ENCODE data around the gene BRSK2. TPM values are rescaled to one million over a fixed set of nuclear protein-coding genes. Genes with fewer than 3 reads are reported as not detected.

The BRSK2 gene
- total RNA-seq, 1 donor from 2014 or later = 13.8 TPM

GRCh38 chr11:1459764-1460395 lies 70.1 kb downstream of the BRSK2 start:
- TF ChIP-seq, protein P1, sequence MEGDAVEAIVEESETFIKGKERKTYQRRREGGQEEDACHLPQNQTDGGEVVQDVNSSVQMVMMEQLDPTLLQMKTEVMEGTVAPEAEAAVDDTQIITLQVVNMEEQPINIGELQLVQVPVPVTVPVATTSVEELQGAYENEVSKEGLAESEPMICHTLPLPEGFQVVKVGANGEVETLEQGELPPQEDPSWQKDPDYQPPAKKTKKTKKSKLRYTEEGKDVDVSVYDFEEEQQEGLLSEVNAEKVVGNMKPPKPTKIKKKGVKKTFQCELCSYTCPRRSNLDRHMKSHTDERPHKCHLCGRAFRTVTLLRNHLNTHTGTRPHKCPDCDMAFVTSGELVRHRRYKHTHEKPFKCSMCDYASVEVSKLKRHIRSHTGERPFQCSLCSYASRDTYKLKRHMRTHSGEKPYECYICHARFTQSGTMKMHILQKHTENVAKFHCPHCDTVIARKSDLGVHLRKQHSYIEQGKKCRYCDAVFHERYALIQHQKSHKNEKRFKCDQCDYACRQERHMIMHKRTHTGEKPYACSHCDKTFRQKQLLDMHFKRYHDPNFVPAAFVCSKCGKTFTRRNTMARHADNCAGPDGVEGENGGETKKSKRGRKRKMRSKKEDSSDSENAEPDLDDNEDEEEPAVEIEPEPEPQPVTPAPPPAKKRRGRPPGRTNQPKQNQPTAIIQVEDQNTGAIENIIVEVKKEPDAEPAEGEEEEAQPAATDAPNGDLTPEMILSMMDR (conservative IDR thresholded peaks at IDR 0.05) = no peak
- DNase-seq (ENCODE audit: extremely low spot score, unreplicated experiment) = no peak
- Mint-ChIP-seq H3K9me3 (no peaks in the 10 kb centered on the region), H3K4me1 (ENCODE audit: unreplicated experiment) (no peaks in the 10 kb centered on the region), H3K36me3 (no peaks in the 10 kb centered on the region), H3K4me3 (no peak overlapping the region), H3K27ac (no peak overlapping the region), H3K27me3 (no peaks in the 10 kb centered on the region)

DNA sequence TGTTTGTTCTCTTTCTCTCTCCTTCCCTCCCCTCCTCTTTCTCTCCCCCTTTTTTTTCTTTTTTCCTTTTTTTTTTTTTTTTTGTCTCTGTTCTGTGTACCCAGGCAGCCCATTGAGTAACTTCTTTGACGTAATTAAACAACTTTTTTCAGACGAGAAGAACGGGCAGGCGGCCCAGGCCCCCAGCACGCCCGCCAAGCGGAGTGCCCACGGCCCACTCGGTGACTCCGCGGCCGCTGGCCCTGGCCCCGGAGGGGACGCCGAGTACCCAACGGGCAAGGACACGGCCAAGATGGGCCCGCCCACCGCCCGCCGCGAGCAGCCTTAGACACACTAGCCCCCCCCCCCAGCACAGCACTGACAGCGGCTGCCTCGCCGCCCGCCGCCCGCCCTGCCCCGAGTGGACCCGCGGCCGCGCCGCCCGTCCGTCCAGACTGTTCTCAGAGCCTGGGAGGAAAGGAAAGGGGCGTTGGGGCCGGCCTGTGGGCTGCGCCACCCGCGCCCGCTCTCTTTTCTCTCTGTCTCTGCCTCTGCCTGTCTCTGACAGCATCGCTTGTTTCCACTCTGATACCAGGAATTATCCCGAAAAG lies 70.8 kb downstream of the BRSK2 start:
- no peak overlapping the region for H3K4me3 Mint-ChIP-seq
- TF ChIP-seq, protein P1 (conservative IDR thresholded peaks at IDR 0.05) = no peak
- no peaks in the 10 kb centered on the region for H3K9me3 Mint-ChIP-seq
- H3K4me1 Mint-ChIP-seq (ENCODE audit: unreplicated experiment) = no peaks in the 10 kb centered on the region
- H3K27ac Mint-ChIP-seq = no peak overlapping the region
- peaks cover under 1% of the 10 kb centered on the region for H3K36me3 Mint-ChIP-seq
- H3K27me3 Mint-ChIP-seq = no peaks in the 10 kb centered on the region
- no peak for DNase-seq (ENCODE audit: extremely low spot score, unreplicated experiment)

DNA sequence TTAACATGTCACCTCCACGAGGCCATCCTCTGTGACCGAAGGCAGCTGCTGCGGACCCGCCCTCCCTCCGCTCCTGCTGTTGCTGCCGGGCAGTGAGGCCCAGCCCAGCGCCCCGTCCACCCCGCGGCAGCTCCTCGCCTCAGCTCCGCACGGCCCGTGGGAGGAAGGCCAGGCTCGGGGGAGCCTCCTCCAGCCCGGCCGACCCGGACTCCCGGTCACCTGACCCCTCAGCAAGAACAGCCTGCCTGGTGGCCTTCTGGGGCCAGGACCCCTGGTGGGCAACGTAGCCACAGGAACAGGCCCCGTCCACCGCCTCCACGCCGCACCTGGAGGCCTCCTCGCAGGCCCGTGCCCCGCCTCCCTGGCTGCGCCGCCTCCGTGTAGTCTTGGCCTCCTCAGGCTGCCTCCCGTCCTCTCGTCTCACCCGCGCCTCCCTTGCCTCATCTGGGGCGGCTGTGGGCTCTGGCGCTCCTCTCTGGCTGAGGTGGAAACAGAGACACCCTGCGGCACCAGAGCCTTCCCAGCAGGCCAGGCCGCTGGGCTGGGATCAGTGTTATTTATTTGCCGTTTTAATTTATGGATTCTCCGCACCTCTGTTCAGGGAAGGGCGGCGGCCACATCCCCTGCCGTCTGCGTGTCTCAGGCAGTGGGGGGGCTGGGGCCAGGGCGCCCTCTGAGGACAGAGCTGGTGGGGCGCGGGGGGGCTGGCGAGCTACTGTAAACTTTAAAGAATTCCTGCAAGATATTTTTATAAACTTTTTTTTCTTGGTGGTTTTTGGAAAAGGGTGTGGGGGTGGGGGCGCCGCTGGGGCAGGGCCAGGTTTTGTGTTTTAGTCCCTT lies 71.5 kb downstream of the BRSK2 start:
- Mint-ChIP-seq H3K4me1 (ENCODE audit: unreplicated experiment) (no peaks in the 10 kb centered on the region), H3K4me3 (no peak overlapping the region), H3K27me3 (no peaks in the 10 kb centered on the region), H3K36me3 (peaks cover 4% of the 10 kb centered on the region), H3K9me3 (no peaks in the 10 kb centered on the region), H3K27ac (no peak overlapping the region)
- TF ChIP-seq, protein P1 (conservative IDR thresholded peaks at IDR 0.05) = no peak
- DNase-seq (ENCODE audit: extremely low spot score, unreplicated experiment) = no peak

GRCh38 chr11:1461826-1462697 lies 72.3 kb downstream of the BRSK2 start:
- Mint-ChIP-seq H3K27ac (no peak overlapping the region), H3K36me3 (peaks cover 4% of the 10 kb centered on the region), H3K4me3 (no peak overlapping the region), H3K27me3 (no peaks in the 10 kb centered on the region), H3K9me3 (no peaks in the 10 kb centered on the region), H3K4me1 (ENCODE audit: unreplicated experiment) (peaks cover 4% of the 10 kb centered on the region)
- no peak for DNase-seq (ENCODE audit: extremely low spot score, unreplicated experiment)
- TF ChIP-seq, protein P1 (conservative IDR thresholded peaks at IDR 0.05) = no peak

- no peak for DNase-seq (ENCODE audit: extremely low spot score, unreplicated experiment)
- H3K36me3 Mint-ChIP-seq = peaks cover 4% of the 10 kb centered on the region
- H3K27ac Mint-ChIP-seq = no peak overlapping the region
- no peaks in the 10 kb centered on the region for H3K9me3 Mint-ChIP-seq
- no peaks in the 10 kb centered on the region for H3K27me3 Mint-ChIP-seq
- TF ChIP-seq, protein P1 (conservative IDR thresholded peaks at IDR 0.05) = no peak
- H3K4me3 Mint-ChIP-seq = no peak overlapping the region
- peaks cover 9% of the 10 kb centered on the region for H3K4me1 Mint-ChIP-seq (ENCODE audit: unreplicated experiment)
Observed at GRCh38 chr11:1462698-1462975, 72.9 kb downstream of the BRSK2 start.

Data from type B pancreatic cell (in vitro differentiated cells).